Measurements from ENCODE around the gene PDE4D.
"Not testable (repeated sequence)": the region's sequence is repeated elsewhere in the genome, so short reads cannot be mapped to it uniquely, and the experiment has no call there.

PDE4D gene

DNA sequence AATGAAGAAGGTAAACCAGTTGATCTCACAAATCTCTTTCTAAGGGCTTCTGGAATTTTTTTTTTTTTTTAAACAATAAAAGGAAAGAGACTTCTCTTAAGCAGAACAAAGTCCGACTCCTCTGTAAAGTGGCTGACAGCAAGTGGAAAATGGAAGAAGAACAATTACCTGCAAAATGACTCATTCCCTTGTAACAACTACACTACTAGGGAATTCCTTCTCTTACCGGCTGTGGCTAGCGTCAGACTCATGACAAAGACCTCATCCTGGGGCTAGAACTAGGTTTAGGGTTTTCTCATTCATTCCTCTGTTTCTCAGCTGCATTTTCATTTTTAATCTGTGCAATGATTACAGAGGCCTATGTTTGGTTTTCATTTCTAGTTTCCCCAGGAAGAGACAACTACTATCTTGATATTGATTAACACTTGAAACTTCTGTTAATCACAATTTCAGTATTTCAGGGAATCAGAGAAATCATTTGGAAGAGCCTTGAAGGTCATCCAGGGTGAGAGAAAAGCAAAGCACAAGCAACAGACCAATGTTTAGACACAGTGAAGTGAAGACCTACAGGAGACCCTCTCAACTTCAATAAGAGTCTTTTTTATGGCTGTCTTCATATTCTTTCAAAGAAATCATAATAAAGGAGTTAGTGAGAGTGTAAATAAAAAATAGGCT is 872.8 kb downstream of the PDE4D start:
- DNase-seq (ENCODE audit: low spot score) = no peak

DNA sequence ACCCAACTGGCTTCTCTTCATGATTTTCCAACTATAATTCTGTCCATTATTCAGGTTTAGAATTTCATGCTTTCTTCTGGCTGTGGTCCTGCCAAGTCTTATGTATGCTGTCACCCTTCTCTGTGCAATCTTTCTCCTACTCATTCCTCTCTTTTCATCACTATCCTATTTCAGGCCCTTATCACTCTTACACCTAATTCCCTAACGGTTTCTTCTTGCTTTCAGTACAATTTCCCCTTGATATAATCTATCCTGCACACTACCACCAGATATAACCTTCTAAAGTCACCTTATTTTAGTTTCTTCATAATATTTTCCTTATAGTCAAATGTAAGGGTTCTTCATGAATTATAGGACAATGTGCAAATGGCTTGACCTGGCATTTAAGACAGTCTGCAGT is 874.4 kb downstream of the PDE4D start:
- DNase-seq (ENCODE audit: low spot score) = no peak

DNA sequence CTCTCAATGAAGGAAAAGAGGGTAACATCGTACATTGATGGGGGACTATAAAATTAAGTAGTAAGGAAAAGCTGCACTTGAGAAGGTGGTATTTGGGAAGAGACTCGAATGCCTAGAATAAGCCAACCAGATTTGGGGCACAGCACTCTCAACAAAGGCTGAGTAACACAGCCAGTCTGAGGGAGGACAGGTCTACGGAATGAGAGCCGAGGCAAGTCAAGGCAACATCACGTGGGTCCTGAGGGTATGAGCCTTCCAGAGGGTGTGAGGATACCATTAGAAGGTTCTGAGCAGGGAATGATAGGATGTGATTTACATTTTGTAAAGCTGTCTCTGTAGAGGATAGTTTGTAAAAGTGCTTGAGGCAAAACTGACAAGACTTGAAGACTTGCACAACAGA is 876.6 kb downstream of the PDE4D start:
- no peak for DNase-seq (ENCODE audit: low spot score)

DNA sequence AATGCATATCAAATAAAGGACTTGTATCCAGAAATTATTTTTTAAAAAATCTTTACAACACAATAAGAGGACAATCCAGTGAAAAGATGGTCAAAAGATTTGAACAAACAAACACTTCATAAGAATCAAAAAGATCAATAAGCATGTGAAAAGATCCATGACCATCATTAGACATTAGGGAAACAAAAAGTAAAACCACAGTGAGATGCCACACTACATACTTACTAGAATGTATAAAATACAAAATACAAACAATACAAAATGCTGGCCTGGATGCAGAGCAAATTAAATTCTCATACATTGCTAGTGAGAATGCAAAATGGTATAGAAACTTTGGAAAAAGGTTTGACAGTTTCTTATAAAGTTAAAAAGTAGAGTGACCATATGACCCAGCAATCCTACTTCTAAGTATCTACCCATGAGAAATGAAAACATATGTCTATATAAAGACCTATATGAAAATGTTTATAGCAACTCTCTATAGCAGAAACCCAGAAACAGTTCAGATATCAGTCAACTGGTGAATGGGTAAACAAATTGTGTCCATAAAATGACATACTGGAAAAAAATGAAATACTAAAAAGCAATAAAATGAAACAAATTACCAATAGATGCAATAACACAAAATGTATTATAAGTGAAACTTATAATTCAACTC is 884.6 kb downstream of the PDE4D start:
- DNase-seq (ENCODE audit: low spot score) = no peak

DNA sequence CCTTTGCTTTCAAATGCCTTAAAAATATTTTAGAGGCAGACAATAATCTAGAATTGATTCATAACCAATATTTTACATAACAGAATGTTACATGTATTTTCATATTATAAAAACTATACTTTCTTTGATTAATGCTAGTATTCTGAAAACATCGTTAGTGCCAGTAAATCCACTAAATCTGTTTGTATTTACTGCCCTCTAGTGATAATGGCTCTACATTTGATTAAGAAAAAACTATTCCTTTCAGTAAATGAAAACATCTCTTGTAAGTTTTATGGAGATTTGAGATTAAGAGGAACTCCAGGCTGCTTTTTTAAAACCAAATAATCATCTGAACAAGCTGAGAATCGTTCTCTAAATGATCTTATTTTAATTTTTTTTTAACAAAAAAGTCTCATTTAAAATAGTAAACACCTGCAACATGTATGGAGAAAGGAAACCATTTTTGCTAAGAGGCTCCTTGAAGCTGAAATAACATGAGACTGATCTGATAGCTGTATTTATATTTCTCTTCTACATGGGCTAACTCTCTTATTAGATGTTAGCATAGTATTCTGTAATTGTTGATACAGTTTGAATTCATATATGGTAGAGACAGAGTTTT is 886.0 kb downstream of the PDE4D start:
- peak; percentile 30 for DNase-seq (ENCODE audit: low spot score)

DNA sequence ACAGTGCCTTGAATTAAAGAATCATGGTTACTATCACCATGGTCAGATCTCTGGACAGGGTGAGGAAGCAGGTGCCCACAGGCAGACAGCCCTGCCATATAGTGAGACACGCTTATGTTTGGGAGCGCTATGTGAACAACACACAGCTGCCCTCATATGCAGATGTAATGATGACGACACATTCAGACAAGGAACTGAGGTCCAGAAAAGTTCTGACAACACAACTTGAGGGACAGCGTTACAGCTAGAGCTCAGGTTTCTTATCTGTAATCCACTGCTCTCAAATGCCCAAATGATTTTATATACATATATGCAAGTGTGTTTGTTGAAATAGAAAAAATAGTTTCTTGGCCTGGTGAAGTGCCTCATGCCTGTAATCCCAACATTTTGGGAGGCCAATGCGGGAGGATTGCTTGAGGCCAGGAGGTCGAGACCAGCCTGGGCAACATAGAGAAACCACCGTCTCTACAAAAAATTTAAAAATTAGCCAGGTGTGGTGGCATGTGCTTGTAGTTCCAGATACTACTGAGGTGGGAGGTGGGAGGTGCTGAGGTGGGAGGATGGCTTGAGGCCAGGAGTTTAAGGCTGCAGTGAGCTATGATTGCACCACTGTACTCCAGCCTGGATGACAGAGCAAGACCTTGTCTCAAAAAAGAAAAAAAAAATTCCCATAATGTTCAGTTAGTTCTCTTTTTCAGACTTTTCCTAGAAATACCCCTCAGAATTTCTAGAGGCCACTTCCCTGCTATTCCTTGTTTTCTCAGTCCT is 887.4 kb downstream of the PDE4D start:
- DNase-seq (ENCODE audit: low spot score) = no peak

DNA sequence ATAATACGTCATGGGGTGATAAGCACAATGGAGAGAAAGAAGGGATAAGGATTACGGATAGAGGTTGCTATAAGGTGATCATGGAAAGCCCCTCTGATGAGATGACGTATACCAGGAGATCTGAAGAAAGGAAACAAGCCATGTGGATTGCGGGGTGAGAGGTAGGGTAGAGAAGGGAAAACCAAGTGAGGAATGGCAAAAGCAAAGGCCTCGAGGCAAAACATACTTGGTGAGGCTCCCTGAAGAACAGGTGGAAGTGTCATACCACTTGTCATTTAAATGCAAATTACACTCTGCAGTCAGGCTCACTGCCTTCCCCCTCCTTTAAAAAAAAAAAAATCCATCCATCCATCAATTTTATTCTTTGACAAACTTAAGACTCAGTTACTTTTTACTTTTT is 889.9 kb downstream of the PDE4D start:
- DNase-seq (ENCODE audit: low spot score) = no peak

DNA sequence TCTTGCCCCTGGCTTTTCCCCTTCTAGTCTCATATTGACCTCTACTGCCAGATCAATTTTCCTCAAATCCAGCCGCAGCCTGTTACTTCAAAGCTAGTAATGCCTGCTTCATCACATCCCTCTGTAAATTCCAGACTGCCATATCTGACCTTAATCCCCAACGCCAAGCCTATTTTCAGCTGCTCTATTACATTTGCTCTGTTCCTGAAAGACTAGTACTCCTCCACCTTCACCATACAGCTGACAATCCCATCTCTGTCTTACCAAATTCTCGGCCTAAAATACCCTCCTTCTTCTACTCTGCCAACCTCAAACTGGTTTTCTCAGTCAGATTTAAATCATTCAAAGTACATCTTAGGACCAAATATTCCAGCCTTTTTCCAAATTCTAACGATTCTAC is 890.4 kb downstream of the PDE4D start:
- no peak for DNase-seq (ENCODE audit: low spot score)

DNA sequence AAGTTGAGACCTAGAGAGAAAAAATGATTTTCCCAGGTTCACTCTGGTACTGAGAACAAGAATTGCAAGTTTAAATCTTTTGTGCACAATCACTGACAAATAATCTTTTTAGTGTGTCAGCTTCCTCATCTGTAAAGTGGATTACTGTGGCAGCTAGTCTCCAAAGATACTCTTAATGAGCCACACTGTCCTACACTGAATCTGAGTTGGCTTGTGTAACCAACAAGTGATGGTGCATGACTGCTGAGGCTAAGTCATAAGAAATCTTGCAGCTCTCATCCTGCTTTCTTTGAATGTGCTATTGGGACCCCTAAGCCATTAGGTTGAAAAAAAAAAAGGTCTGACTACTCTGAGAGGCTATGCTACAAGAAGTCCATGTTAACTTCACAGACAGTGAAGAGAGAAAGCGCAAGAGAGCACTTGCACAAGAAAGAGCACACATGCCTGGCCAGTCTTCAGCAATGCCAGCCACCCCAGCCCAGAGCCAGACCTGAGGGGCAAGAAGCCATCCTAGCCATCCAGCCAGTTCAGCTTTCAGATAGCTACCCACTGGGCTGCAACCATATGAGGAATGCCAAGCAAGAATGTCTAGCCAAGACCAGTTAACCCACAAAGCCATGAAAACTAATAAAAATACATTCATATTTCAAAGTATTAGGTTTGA is 891.2 kb downstream of the PDE4D start:
- DNase-seq (ENCODE audit: low spot score) = no peak

DNA sequence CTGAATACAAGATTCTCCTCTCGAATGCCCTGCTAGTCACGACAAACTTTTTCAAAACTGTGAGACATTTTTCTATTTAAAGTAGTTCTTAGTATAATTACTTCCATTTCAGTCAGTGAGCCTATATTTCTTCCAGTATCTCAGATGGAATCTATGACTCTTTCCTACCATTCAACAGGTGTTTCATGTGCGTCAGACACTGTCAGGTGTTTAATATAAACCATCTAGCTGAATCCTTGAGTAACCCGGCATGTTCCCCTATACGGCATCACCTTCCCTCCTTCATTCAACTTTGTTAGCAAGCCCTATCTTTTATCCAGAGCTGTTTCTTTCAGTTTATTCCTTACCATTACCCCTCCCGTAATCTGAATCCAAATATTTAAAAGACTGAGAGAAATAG is 891.8 kb downstream of the PDE4D start:
- DNase-seq (ENCODE audit: low spot score) = no peak

DNA sequence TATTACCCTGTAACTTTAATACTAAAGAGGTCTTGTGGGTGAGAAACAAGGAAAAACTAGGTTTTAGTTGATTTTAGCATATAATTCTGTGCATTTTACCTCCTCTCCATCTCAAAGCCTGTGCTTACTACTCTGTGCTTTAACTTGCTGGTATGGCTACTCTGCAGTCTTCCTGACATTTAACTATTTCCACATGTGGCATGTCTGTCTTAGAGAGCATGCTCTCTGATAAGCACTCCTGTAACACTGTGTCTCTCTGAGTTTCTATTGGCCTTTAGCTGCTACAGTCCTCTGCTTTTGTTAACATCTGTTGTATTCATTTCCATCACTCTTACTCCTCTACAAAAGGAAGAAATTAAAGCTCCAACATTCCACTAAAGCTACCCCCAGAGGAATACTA is 892.4 kb downstream of the PDE4D start:
- no peak for DNase-seq (ENCODE audit: low spot score)

DNA sequence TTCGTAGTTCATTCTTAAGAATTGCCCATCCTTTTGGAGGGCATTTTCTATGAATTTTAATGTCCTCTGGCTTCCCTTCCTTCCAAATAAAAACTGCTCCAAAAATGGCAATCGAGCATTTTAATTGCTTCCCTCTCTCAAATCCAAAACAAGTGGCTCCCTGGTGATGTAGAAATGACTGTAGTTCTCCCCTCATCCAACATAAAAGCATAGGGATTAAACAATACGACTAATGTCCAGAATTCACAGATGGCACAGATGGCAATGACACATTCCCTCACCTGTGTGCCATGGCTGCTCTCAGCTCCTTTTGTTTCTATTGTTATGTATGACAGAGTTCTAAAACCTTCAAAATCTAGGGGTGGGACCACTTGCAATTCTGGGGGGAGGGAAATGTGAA is 893.3 kb downstream of the PDE4D start:
- no peak for DNase-seq (ENCODE audit: low spot score)

DNA sequence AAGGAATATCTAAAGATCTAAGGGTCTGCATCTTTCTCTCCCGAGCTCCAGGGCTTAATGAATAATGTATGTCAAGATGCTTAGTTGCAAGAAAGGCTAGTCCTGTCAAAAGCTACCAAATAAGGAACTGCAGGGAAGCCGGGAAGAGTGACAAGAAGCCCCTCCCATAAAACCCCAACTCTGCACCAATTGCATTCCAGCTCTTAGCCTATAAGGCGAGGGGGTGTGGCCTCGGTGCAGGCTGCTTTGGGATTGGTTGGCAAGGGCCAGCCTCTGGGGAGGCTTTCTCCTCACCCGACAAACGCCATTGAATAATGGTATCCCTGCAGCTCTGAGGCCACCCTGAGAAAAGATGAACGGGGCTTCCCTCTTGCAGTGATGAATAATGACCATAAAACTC is 893.7 kb downstream of the PDE4D start:
- peak; percentile 20 for DNase-seq (ENCODE audit: low spot score)

DNA sequence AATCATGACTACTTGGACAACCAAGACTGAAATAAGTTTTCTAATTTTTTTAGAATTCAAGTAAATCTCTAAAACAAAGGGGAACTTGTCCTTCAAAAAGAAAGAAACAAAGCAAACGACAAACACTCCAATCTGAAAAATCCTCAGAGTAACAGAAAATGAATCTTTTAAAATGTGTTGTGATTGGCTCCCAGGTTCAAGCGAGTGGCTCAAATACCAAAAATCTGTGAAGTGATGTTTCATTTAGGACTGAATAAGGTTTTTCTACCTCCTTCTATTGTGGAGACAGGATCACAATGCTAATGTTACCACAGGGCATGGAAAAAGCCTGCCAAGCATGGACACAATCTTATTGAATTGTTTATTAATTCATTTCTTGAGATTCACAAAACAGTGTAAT is 895.0 kb downstream of the PDE4D start:
- DNase-seq (ENCODE audit: low spot score) = no peak

DNA sequence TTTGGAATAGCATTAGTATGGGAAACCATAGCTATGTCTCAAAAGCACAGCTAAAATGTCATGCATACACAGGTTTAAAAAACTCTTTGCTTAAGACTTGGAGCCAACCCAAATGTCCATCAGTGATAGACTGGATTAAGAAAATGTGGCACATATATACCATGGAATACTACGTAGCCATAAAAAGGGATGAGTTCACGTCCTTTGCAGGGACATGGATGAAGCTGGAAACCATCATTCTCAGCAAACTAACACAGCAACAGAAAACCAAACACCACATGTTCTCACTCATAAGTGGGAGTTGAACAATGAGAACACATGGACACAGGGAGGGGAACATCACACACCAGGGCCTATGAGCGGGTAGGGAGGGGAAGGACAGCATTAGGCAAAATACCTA is 897.7 kb downstream of the PDE4D start:
- DNase-seq (ENCODE audit: low spot score) = not testable (repeated sequence)

DNA sequence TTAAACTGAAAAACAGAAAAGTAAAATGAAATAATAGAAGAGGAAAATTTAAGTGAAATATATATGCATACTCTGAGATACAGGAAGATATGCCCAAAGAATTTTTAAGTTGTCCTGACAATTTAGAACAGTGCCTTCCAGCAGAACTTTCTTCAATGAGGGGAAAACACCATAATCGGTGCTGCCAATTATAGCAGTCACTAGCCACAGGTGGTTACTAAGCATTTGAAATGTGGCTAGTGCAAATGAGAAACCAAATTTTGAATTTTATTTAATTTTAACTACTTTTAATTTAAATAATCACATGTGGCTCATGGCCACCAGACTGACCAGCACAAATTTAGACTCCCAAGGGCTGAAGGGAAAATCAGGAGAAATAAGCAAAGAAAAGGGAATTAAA is 900.1 kb downstream of the PDE4D start:
- DNase-seq (ENCODE audit: low spot score) = no peak

DNA sequence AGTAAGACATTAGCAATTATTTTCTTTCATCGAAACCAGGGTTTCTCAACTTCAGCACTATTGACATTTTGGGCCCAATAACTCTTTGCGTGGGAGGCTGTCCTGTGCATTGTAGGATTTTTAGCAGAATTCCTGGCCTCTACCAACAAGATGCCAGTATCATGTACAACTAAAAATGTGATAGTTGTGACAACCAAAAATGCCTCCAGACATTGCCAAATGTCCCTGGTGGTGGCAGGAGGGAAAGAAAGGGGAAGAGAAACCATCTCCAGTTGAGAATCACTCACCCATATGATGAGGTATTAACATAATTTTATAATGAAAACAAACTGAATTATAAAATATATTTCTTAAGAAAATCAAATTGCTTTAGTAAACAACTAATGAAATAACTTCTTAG is 904.6 kb downstream of the PDE4D start:
- no peak for DNase-seq (ENCODE audit: low spot score)

DNA sequence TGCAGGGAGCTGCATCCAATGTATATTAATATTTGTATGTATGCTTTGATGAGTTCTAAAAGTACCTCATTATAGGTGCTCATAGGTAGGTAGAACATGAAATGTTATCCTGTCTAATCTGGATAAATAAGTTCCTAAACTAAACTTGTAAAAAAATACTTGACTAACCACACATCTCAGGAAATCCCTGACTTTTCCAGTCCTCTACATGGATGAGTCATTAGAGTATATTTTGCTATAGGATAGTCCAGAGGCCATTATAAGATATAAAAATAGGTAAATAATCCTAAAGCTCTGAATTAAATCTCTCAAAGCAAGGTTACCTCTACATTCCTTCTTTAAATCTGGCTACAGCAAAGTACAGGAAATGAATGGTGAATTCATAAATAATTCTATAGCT is 906.3 kb downstream of the PDE4D start:
- DNase-seq (ENCODE audit: low spot score) = no peak

DNA sequence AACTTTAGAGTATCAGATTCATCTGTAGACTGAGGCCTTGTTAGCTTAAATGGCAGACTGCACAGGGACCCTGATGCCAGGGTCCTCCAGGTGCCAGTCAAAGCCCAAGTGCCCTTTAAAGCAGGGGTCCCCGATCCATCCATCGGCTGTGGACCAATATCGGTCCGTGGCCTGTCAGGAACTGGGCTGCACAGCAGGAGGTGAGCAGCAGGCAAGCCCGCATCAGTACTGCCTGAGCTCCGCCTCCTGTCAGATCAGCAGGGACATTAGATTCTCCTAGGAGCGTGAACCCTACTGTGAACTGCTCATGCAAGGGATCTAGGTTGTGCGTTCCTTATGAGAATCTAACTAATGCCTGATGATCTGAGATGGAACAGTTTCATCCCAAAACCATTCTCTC is 907.2 kb downstream of the PDE4D start:
- no peak for DNase-seq (ENCODE audit: low spot score)

DNA sequence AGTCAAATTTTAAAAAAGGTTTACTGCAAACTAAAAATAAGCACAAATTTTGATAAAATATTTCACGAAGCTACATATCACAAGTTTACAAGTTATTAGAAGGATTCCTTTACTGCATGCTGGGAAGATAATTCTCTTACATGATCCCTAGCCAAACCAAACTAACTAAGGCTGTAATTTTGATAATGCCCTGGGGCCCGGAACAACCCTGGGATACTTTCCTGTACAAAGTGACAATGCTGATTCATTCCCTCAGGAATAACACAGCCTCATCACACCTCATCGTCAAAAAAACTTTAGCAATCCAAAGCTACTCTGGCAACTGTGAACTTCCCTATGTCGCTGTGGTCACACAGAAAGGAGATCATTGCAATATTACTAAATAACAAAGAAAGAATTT is 907.8 kb downstream of the PDE4D start:
- no peak for DNase-seq (ENCODE audit: low spot score)

DNA sequence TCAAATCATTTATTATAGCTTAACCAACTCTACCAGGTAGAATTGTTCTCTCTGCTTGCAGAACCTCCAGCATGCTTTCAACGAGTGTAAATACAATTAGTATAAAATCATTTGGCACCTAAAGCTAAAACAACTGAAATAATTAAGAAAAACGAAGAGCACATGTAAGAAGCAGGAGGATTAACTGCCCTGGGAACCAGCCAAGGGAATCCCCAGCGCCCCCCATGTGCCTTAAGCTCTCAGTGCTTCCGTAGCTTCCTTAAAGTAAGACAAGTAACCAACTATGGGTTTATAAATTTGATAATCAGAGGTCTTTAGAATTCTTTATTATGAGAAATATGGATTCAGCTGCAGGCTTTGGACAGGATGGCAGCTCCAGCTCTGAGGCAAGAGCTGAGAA is 908.2 kb downstream of the PDE4D start:
- no peak for DNase-seq (ENCODE audit: low spot score)

Measured in SK-N-DZ (cell line).